DND-41 (cell line): Measurements from ENCODE around the gene DENND1A.

Source experiments
- ATAC-seq: fragments of 200-7000 bp; cut with Tn5 transposase; 3 replicates; pipeline ENCODE4 v1.9.1; 2021; ENCODE audit warnings: low read depth; ENCODE audit not compliant: insufficient read depth
- DNase-seq: peaks from one replicate; pipeline ENCODE4 v3.0.0-alpha.2; 2020
- H2AFZ ChIP-seq: 2 replicates; pipeline ENCODE4 v1.6.0; 2012; ENCODE audit warnings: low read depth, low read length
- H3K27ac ChIP-seq: 2 replicates; pipeline ENCODE4 v1.5.1; 2012; ENCODE audit warnings: low read length, inconsistent platforms
- H3K27me3 ChIP-seq: fragments of 200-600 bp; sonication (generic); 2 replicates; pipeline ENCODE4 v1.6.0; 2012; ENCODE audit warnings: low read length, mild to moderate bottlenecking, inconsistent platforms; ENCODE audit not compliant: insufficient read depth, poor library complexity
- H3K36me3 ChIP-seq: 2 replicates; pipeline ENCODE4 v1.5.1; 2012; ENCODE audit warnings: low read length, inconsistent platforms; ENCODE audit not compliant: insufficient read depth
- H3K4me1 ChIP-seq: 2 replicates; pipeline ENCODE4 v1.5.1; 2012; ENCODE audit warnings: mild to moderate bottlenecking, low read length; ENCODE audit not compliant: insufficient read depth
- H3K4me2 ChIP-seq: 2 replicates; pipeline ENCODE4 v1.6.0; 2012; ENCODE audit warnings: mild to moderate bottlenecking, moderate library complexity, low read length, inconsistent platforms; ENCODE audit not compliant: insufficient read depth
- H3K4me3 ChIP-seq, 2 experiments: fragments of 200-600 bp in 1 of 2; shearing (Covaris generic) in 1 of 2; 2 replicates each; pipeline ENCODE4 v1.5.1; 2012 to 2016; ENCODE audit warnings: inconsistent platforms in 2 of 2, low read length in 2 of 2, mild to moderate bottlenecking in 2 of 2, low read depth in 1 of 2, moderate library complexity in 1 of 2
- H3K79me2 ChIP-seq: 2 replicates; pipeline ENCODE4 v1.6.0; 2012; ENCODE audit warnings: low read length, inconsistent platforms; ENCODE audit not compliant: insufficient read depth
- H3K9ac ChIP-seq: 2 replicates; pipeline ENCODE4 v1.6.0; 2012; ENCODE audit warnings: low read depth, mild to moderate bottlenecking, inconsistent platforms, low read length, moderate library complexity
- H3K9me3 ChIP-seq: 2 replicates; pipeline ENCODE4 v1.5.1; 2012; ENCODE audit warnings: low read length, moderate library complexity, mild to moderate bottlenecking, inconsistent platforms; ENCODE audit not compliant: insufficient read depth, severe bottlenecking
- H4K20me1 ChIP-seq: 2 replicates; pipeline ENCODE4 v1.6.0; 2012; ENCODE audit warnings: low read length; ENCODE audit not compliant: insufficient read depth
- EZH2 ChIP-seq: IDR thresholded peaks from 3 replicates; pipeline ENCODE4 v1.6.1; 2012; ENCODE audit warnings: borderline replicate concordance, low read depth, mild to moderate bottlenecking, moderate library complexity, low read length, inconsistent platforms; ENCODE audit not compliant: severe bottlenecking
- TF ChIP-seq, protein P1 (sequence below): IDR thresholded peaks from 2 replicates; pipeline ENCODE4 v1.5.1; 2012; ENCODE audit warnings: borderline replicate concordance, low read length, moderate library complexity, mild to moderate bottlenecking; ENCODE audit not compliant: poor library complexity, severe bottlenecking; ENCODE audit errors: extremely low read depth

DENND1A gene

DNA sequence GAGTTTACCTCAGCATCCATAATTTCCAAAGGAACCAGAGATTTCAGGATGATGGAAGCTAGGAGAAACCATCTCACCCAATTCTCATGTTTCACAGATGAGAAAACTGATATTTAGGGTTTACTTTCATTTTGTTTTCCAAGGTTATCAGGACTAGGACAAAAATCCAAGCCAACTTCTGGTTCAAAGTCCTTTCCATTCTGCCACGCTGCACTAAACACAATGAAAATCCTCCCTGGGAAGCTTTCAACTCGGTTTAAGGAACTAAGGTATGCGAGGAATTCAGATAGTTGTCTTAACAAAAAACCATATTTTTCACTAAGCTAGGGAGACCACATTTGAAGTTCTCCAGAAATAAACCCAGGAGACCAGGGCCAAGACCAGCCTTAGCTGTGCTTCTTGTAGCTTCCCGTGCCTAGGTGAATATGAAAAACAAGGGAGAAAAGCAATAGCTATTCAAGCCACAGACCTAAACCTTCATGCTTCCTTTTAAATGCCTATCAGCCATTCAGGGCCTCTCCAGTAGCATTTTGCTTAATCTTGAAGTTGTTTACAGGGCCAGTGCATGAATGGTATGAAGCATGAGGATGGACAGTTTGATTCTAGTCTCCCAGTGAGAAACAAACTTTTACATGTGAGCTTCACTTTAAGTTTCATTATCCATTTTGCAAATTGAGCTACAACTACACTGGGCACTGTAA lies 167.9 kb downstream of the DENND1A start:
- Histone ChIP-seq H3K4me3 (no peak overlapping the region), H3K9me3 (no peaks in the 10 kb centered on the region), H3K4me2 (no peak overlapping the region), H3K9ac (no peak overlapping the region), H3K27me3 (no peaks in the 10 kb centered on the region), H3K4me1 (no peaks in the 10 kb centered on the region), H3K36me3 (no peaks in the 10 kb centered on the region), H2AFZ (no peak overlapping the region), H3K79me2 (no peaks in the 10 kb centered on the region), H3K27ac (no peak overlapping the region), H4K20me1 (no peaks in the 10 kb centered on the region)
- DNase-seq (no peak), ATAC-seq (no peak)
- TF ChIP-seq, protein P1, sequence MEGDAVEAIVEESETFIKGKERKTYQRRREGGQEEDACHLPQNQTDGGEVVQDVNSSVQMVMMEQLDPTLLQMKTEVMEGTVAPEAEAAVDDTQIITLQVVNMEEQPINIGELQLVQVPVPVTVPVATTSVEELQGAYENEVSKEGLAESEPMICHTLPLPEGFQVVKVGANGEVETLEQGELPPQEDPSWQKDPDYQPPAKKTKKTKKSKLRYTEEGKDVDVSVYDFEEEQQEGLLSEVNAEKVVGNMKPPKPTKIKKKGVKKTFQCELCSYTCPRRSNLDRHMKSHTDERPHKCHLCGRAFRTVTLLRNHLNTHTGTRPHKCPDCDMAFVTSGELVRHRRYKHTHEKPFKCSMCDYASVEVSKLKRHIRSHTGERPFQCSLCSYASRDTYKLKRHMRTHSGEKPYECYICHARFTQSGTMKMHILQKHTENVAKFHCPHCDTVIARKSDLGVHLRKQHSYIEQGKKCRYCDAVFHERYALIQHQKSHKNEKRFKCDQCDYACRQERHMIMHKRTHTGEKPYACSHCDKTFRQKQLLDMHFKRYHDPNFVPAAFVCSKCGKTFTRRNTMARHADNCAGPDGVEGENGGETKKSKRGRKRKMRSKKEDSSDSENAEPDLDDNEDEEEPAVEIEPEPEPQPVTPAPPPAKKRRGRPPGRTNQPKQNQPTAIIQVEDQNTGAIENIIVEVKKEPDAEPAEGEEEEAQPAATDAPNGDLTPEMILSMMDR: no peak
- TF ChIP-seq EZH2: no peak

DNA sequence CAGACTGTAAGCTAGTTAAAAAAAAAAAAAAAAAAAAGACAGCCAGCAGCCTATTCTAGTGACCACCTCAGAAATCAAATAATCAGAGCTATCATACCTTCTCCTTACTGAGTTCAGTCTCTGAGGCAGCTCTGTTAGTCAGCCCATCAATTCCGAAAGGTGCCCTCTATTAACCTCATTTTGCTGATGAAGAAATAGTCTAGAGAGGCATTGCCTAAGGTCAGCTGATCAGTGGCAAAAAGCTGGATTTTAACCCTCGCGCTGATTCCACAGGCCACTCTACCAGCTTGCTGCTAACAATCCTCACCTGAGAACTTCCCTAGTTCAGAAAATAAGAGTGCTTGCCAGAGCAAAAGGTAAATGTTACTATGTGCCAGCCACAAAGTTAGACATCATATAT lies 172.0 kb downstream of the DENND1A start:
- 0 out of 2 replicates have a peak, but pooled peaks cover 3% of the 10 kb centered on the region for H3K36me3 ChIP-seq
- H4K20me1 ChIP-seq: no peaks in the 10 kb centered on the region
- H3K9ac ChIP-seq: no peak overlapping the region
- H3K4me1 ChIP-seq: no peaks in the 10 kb centered on the region
- no peaks in the 10 kb centered on the region for H3K79me2 ChIP-seq
- ATAC-seq (no peak), DNase-seq (no peak)
- no peak overlapping the region for H3K4me3 ChIP-seq
- H2AFZ ChIP-seq: no peak overlapping the region
- H3K27ac ChIP-seq: no peak overlapping the region
- TF ChIP-seq, protein P1: no peak
- TF ChIP-seq EZH2: no peak
- no peak overlapping the region for H3K4me2 ChIP-seq
- H3K9me3 ChIP-seq: no peaks in the 10 kb centered on the region
- H3K27me3 ChIP-seq: no peaks in the 10 kb centered on the region

DNA sequence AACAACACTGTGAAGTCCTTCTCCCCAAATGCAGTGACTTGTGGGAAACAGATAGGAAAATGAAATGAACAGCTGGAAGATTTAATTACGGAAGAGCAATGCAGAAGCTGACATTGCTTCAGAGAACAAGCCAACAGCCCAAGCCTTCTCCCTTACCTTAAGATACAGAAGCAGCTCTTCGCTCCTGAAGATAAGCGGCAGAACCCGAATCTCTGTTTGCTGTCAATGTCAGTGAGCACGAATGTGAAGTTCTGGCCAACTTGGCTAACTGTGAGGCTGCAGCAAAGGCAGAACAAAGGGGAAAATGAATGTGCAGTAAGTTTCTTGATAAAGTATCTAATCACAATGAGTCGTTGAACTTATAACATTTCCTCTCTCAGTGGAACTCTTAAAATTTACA lies 172.4 kb downstream of the DENND1A start:
- Histone ChIP-seq H3K79me2 (no peaks in the 10 kb centered on the region), H3K4me1 (no peaks in the 10 kb centered on the region), H4K20me1 (no peaks in the 10 kb centered on the region), H3K9ac (no peak overlapping the region), H3K27ac (no peak overlapping the region), H2AFZ (no peak overlapping the region), H3K4me3 (no peak overlapping the region), H3K27me3 (no peaks in the 10 kb centered on the region), H3K4me2 (no peak overlapping the region), H3K9me3 (no peaks in the 10 kb centered on the region), H3K36me3 (0 out of 2 replicates have a peak, but pooled peaks cover 3% of the 10 kb centered on the region)
- TF ChIP-seq, protein P1: no peak
- no peak for TF ChIP-seq EZH2
- no peak for ATAC-seq
- no peak for DNase-seq
